Mesenchymal stem cell (in vitro differentiated cells and primary cell): ENCODE results near the gene FGR.
A peak's percentile ranks its signal among the peaks of the same experiment; 100 is the strongest.

Experiments used
- DNase-seq: peaks from one replicate; pipeline ENCODE4 v3.0.0-alpha.2; 2013
- H2AFZ ChIP-seq: one replicate; pipeline ENCODE4 v1.6.1; 2013; ENCODE audit warnings: low read depth, mild to moderate bottlenecking, control low read depth, inconsistent platforms, low read length, moderate library complexity
- H2AK5ac ChIP-seq: 2 replicates; pipeline ENCODE4 v1.6.1; 2013; ENCODE audit warnings: low read length, moderate library complexity, mild to moderate bottlenecking, inconsistent platforms; ENCODE audit not compliant: severe bottlenecking
- H2BK120ac ChIP-seq: one replicate; pipeline ENCODE4 v1.6.1; 2013; ENCODE audit warnings: low read depth, mild to moderate bottlenecking, inconsistent platforms, low read length, moderate library complexity
- H2BK12ac ChIP-seq, 2 experiments: one replicate each; pipeline ENCODE4 v1.6.1; 2013; ENCODE audit warnings: inconsistent platforms in 2 of 2, low read length in 2 of 2, mild to moderate bottlenecking in 2 of 2, moderate library complexity in 2 of 2, control low read depth in 1 of 2
- H2BK15ac ChIP-seq: one replicate; pipeline ENCODE4 v1.6.1; 2013; ENCODE audit warnings: mild to moderate bottlenecking, low read depth, inconsistent platforms; ENCODE audit not compliant: poor library complexity, severe bottlenecking
- H2BK5ac ChIP-seq: 2 replicates; pipeline ENCODE4 v1.6.1; 2013; ENCODE audit warnings: low read depth, mild to moderate bottlenecking, low read length, control low read depth, inconsistent platforms; ENCODE audit not compliant: poor library complexity, severe bottlenecking
- H3K14ac ChIP-seq, 2 experiments: one replicate each; pipeline ENCODE4 v1.6.1; 2013; ENCODE audit warnings: inconsistent platforms in 2 of 2, low read length in 2 of 2, control low read depth in 1 of 2, mild to moderate bottlenecking in 1 of 2, moderate library complexity in 1 of 2
- H3K18ac ChIP-seq, 2 experiments: one replicate each; pipeline ENCODE4 v1.6.1; 2013; ENCODE audit warnings: inconsistent platforms in 2 of 2, low read length in 2 of 2, control low read depth in 1 of 2, low read depth in 1 of 2, mild to moderate bottlenecking in 1 of 2
- H3K23ac ChIP-seq, 2 experiments: one replicate each; pipeline ENCODE4 v1.6.1; 2013; ENCODE audit warnings: inconsistent platforms in 2 of 2, low read length in 2 of 2, mild to moderate bottlenecking in 2 of 2, moderate library complexity in 2 of 2, control low read depth in 1 of 2
- H3K27ac ChIP-seq: 2 replicates; pipeline ENCODE4 v1.5.1; 2013; ENCODE audit warnings: mild to moderate bottlenecking, moderate library complexity, low read length, control low read depth, inconsistent platforms; ENCODE audit not compliant: poor library complexity, severe bottlenecking
- H3K27me3 ChIP-seq, 2 experiments: 2 replicates each; pipeline versions ENCODE4 v1.6.1 to v1.7.0; 2013; ENCODE audit warnings: low read length in 2 of 2, mild to moderate bottlenecking in 2 of 2, moderate library complexity in 2 of 2, control low read depth in 1 of 2, inconsistent platforms in 1 of 2; ENCODE audit not compliant: control insufficient read depth in 1 of 2, insufficient read depth in 1 of 2
- H3K36me3 ChIP-seq, 2 experiments: 2 replicates each; pipeline versions ENCODE4 v1.6.1 to v1.7.0; 2013; ENCODE audit warnings: low read length in 2 of 2, control low read depth in 1 of 2, inconsistent platforms in 1 of 2, low read depth in 1 of 2, mild to moderate bottlenecking in 1 of 2; ENCODE audit not compliant: insufficient read depth in 2 of 2, control insufficient read depth in 1 of 2
- H3K4ac ChIP-seq, 2 experiments: one replicate each; pipeline ENCODE4 v1.6.1; 2013; ENCODE audit warnings: inconsistent platforms in 2 of 2, low read length in 2 of 2, mild to moderate bottlenecking in 2 of 2, moderate library complexity in 2 of 2, control low read depth in 1 of 2, low read depth in 1 of 2
- H3K4me1 ChIP-seq: 2 replicates; pipeline ENCODE4 v1.6.1; 2013; ENCODE audit warnings: low read depth, low read length, control low read depth; ENCODE audit not compliant: control insufficient read depth, insufficient read depth
- H3K4me2 ChIP-seq: 2 replicates; pipeline ENCODE4 v1.6.1; 2013; ENCODE audit warnings: low read length, mild to moderate bottlenecking, inconsistent platforms; ENCODE audit not compliant: poor library complexity, severe bottlenecking
- H3K4me3 ChIP-seq, 2 experiments: 2 replicates each; pipeline versions ENCODE4 v1.5.1 to v1.7.0; 2013; ENCODE audit warnings: low read length in 2 of 2, mild to moderate bottlenecking in 2 of 2, control low read depth in 1 of 2, low read depth in 1 of 2; ENCODE audit not compliant: insufficient read depth in 1 of 2
- H3K79me1 ChIP-seq: replicated peaks from 2 replicates; pipeline ENCODE4 v1.6.1; 2013; ENCODE audit warnings: mild to moderate bottlenecking, control low read depth, low read length, inconsistent platforms; ENCODE audit not compliant: poor library complexity, severe bottlenecking
- H3K9ac ChIP-seq: 2 replicates; pipeline ENCODE4 v1.7.0; 2013; ENCODE audit warnings: mild to moderate bottlenecking, low read length, moderate library complexity
- H3K9me3 ChIP-seq: 2 replicates; pipeline ENCODE4 v1.7.0; 2013; ENCODE audit warnings: mild to moderate bottlenecking, low read length; ENCODE audit not compliant: control insufficient read depth
- H4K8ac ChIP-seq: one replicate; pipeline ENCODE4 v1.6.1; 2013; ENCODE audit warnings: inconsistent platforms, mild to moderate bottlenecking, low read length, moderate library complexity
- H4K91ac ChIP-seq: one replicate; pipeline ENCODE4 v1.6.1; 2013; ENCODE audit warnings: mild to moderate bottlenecking, low read length, inconsistent platforms
- WGBS: methylation state at CpG from one replicate; pipeline ENCODE4 v1.1.7; 2013; ENCODE audit warnings: mixed read lengths; 5-methylcytosine and 5-hydroxymethylcytosine counted together

FGR gene

DNA sequence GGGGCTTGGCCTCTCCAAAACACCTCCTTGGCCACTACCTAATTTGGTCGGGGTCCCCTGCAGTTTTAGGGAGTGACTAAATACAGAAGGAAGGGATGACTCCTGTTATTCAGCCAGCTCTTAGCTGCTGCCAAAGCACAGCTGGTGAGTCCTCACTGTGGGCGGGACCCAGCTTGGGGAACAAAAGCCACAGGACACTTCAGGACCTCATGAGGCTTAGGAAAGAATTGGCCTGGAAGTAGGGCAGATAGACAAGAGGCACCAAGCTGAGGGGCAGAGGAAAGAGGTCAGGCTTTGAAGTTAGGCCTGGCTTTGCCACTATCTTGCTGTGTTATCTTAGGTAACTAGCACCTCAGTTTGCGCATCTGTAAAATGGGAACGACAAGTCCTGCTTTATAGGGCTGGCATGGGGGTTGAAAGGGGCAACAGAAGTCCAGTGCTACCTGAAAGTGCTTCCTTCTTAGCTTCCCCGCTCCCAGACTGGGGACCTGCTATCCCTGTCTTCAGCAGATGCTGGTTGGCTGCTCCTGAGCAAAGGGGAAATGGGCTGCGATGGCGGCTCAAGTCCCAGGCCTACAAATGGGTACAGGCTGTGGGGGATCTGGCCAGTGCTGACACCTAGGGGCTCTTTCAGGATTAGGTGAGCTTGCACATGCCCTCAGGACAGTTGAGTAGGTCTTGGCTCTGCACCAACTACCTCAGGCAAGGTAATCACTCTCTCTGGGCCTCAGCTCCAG lies 21.3 kb upstream of the FGR start:
- H2BK120ac ChIP-seq, result no peak overlapping the region
- WGBS, result 73% methylated on average over 7 of the region's 7 CpGs
- no peak overlapping the region for H2BK5ac ChIP-seq
- H3K79me1 ChIP-seq, result no peaks in the 10 kb centered on the region
- H2BK12ac ChIP-seq, result peak overlapping the region in 1 of 2 experiments; percentile 29
- peak overlapping the region in 1 of 2 experiments; percentile 28 for H3K18ac ChIP-seq
- H3K27me3 ChIP-seq, result no peaks in the 10 kb centered on the region
- no peak overlapping the region for H2AK5ac ChIP-seq
- peak overlapping the region; percentile 7 for H4K8ac ChIP-seq
- no peaks in the 10 kb centered on the region for H3K9me3 ChIP-seq
- no peak overlapping the region for H3K23ac ChIP-seq
- peaks cover 8% of the 10 kb centered on the region for H3K4me1 ChIP-seq
- H3K36me3 ChIP-seq, result no peaks in the 10 kb centered on the region
- DNase-seq, result peak; percentile 67
- H3K4ac ChIP-seq, result peak overlapping the region in 1 of 2 experiments; percentile 20
- no peak overlapping the region for H3K14ac ChIP-seq
- H4K91ac ChIP-seq, result no peak overlapping the region
- H2AFZ ChIP-seq, result no peak overlapping the region
- H2BK15ac ChIP-seq, result no peak overlapping the region
- no peak overlapping the region for H3K27ac ChIP-seq
- no peak overlapping the region for H3K4me3 ChIP-seq
- peak overlapping the region; percentile 51 for H3K9ac ChIP-seq
- no peak overlapping the region for H3K4me2 ChIP-seq

DNA sequence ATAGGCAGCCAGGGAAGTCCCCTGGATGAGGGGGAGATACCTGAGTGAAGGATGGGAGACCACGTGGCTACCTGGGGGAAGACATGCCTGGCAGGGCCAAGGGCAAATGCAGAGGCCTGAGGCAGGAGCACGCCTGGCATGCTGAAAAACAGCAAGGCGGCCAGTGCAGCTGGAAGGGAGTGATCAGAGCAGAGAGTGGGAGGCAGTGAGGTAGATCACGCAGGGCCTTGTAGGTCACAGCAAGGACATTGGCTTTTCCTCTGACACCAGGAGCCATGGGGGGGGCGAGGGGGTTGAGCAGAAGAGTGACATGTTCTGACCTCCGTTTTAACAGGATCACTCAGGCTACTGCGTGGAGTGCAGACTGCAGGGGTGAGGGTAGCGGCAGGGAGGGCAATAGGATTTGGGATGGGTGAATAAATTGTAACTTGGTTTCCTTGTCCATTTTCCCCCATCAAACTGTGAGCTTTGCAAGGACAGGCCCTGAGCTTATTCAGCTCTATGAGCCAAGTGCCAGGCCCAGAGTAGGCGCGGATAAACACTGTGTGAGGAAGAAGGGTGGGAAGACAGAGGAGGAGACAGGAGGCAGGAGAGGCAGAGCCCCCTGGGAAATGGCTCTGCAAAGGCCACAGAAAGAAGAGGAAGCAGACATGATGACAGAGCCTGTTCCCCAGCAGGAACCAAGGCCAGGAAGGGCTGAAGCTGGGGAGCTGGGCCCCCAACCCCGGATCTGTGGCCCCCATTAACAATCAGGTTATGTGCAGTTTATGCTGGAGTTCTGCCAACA lies 20.4 kb upstream of the FGR start:
- H2AK5ac ChIP-seq, result no peak overlapping the region
- H3K23ac ChIP-seq, result no peak overlapping the region
- H3K14ac ChIP-seq, result peak overlapping the region in 1 of 2 experiments; percentile 73
- H3K27me3 ChIP-seq, result no peaks in the 10 kb centered on the region
- peak overlapping the region in 1 of 2 experiments; percentile 46 for H3K18ac ChIP-seq
- no peaks in the 10 kb centered on the region for H3K79me1 ChIP-seq
- H4K91ac ChIP-seq, result peak overlapping the region; percentile 14
- no peak overlapping the region for H2BK5ac ChIP-seq
- H3K9ac ChIP-seq, result peak overlapping the region; percentile 51
- H3K36me3 ChIP-seq, result no peaks in the 10 kb centered on the region
- 62% methylated on average over 11 of the region's 11 CpGs for whole genome bisulfite sequencing
- H3K9me3 ChIP-seq, result no peaks in the 10 kb centered on the region
- H2AFZ ChIP-seq, result peak overlapping the region; percentile 54
- no peak for DNase-seq
- H2BK15ac ChIP-seq, result no peak overlapping the region
- peak overlapping the region in 1 of 2 experiments; percentile 70 for H3K4ac ChIP-seq
- peak overlapping the region; percentile 56 for H4K8ac ChIP-seq
- peaks cover 13% of the 10 kb centered on the region for H3K4me1 ChIP-seq
- no peak overlapping the region for H2BK120ac ChIP-seq
- H3K27ac ChIP-seq, result no peak overlapping the region
- H3K4me2 ChIP-seq, result no peak overlapping the region
- H3K4me3 ChIP-seq, result no peak overlapping the region
- peak overlapping the region in 1 of 2 experiments; percentile 37 for H2BK12ac ChIP-seq

- H2BK5ac ChIP-seq, result no peak overlapping the region
- no peaks in the 10 kb centered on the region for H3K36me3 ChIP-seq
- H2BK12ac ChIP-seq, result no peak overlapping the region
- H3K4me2 ChIP-seq, result no peak overlapping the region
- H3K79me1 ChIP-seq, result no peaks in the 10 kb centered on the region
- no peaks in the 10 kb centered on the region for H3K9me3 ChIP-seq
- no peak for DNase-seq
- H3K4me1 ChIP-seq, result peaks cover 5% of the 10 kb centered on the region
- peak overlapping the region; percentile 37 for H3K9ac ChIP-seq
- H2AK5ac ChIP-seq, result no peak overlapping the region
- no peak overlapping the region for H3K14ac ChIP-seq
- WGBS, result 100% methylated on average over 2 of the region's 5 CpGs
- H2AFZ ChIP-seq, result no peak overlapping the region
- H3K23ac ChIP-seq, result no peak overlapping the region
- H2BK120ac ChIP-seq, result no peak overlapping the region
- no peak overlapping the region for H3K4me3 ChIP-seq
- no peak overlapping the region for H3K27ac ChIP-seq
- no peak overlapping the region for H3K18ac ChIP-seq
- H3K4ac ChIP-seq, result no peak overlapping the region
- no peak overlapping the region for H4K8ac ChIP-seq
- no peaks in the 10 kb centered on the region for H3K27me3 ChIP-seq
- H2BK15ac ChIP-seq, result no peak overlapping the region
- no peak overlapping the region for H4K91ac ChIP-seq
Measured at GRCh38 chr1:27652111-27652864, 17.3 kb upstream of the FGR start.
